Measurements from ENCODE around the gene PPP1R12A. TPM values are rescaled to one million over a fixed set of nuclear protein-coding genes. Genes with fewer than 3 reads are reported as not detected.

The PPP1R12A gene
- total and polyA plus RNA-seq, 8 donors: 6.1 to 31.7 (median 14.8) TPM

- DNase-seq (no peak), ATAC-seq (no peak), FAIRE-seq (no peak)
- Histone ChIP-seq H3K4me3 (no peak overlapping the region), H3K27ac (no peak overlapping the region), H3K9me3 (no peaks in the 10 kb centered on the region), H3K27me3 (no peaks in the 10 kb centered on the region), H3K4me1 (peaks cover 0 to 11% (median 4%) of the 10 kb centered on the region in 3 donors), H3K36me3 (no peaks in the 10 kb centered on the region)
- intact Hi-C loops (cut with DNase I): no loop called here
- TF ChIP-seq, protein P1, sequence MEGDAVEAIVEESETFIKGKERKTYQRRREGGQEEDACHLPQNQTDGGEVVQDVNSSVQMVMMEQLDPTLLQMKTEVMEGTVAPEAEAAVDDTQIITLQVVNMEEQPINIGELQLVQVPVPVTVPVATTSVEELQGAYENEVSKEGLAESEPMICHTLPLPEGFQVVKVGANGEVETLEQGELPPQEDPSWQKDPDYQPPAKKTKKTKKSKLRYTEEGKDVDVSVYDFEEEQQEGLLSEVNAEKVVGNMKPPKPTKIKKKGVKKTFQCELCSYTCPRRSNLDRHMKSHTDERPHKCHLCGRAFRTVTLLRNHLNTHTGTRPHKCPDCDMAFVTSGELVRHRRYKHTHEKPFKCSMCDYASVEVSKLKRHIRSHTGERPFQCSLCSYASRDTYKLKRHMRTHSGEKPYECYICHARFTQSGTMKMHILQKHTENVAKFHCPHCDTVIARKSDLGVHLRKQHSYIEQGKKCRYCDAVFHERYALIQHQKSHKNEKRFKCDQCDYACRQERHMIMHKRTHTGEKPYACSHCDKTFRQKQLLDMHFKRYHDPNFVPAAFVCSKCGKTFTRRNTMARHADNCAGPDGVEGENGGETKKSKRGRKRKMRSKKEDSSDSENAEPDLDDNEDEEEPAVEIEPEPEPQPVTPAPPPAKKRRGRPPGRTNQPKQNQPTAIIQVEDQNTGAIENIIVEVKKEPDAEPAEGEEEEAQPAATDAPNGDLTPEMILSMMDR (IDR thresholded peaks at IDR 0.05): no peak
Observed at GRCh38 chr12:79908366-79908765, 26.5 kb downstream of the PPP1R12A start.

DNA sequence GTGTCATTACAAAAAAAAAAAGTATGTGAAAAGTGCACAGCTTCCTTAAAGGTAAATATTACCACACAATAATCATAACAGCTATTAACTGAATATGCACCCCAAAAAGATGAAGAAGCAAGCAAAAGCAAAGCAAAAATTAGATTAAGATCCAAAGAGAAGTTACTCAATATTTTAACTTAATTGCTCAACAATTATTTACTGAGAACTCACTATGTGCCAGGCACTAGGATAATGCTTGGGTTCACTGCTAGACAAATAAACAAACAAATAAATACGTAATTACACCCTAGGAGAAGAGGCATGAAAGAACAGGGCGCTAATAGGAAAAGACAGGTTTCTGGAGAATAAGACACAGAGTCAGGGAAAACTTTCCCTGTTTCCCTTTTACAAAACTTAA is 33.4 kb downstream of the PPP1R12A start:
- intact Hi-C loops (cut with DNase I): no loop called here
- peaks cover 0 to 9% (median 0%) of the 10 kb centered on the region in 3 donors for H3K4me1 ChIP-seq
- ATAC-seq (no peak), FAIRE-seq (no peak), DNase-seq (no peak)
- H3K4me3 ChIP-seq: no peak overlapping the region
- no peaks in the 10 kb centered on the region for H3K9me3 ChIP-seq
- no peak overlapping the region for H3K27ac ChIP-seq
- H3K27me3 ChIP-seq: no peaks in the 10 kb centered on the region
- H3K36me3 ChIP-seq: no peaks in the 10 kb centered on the region
- WGBS, 2 donors: 77 to 81% methylated on average over 2 of the region's 2 CpGs
- TF ChIP-seq, protein P1 (IDR thresholded peaks at IDR 0.05): no peak

DNA sequence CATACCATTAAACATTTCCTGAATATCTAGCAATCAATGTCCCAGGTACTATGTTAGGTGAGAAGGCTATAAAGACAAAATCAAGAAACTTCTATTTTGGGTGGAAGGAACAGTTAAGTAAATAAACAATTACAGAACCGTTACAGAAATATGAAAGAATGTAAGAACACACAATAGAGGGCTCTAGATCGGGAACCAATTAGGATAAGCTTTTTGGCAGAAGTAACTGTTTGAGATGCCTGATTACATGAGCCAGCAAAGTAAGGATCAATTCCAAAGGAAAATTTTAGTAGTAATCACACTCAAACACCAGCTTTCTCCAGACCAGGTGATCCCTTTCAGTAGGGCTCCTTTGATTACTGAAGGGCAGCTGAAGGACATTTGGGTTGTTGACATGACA is 33.9 kb downstream of the PPP1R12A start:
- WGBS, 2 donors: 5% methylated on average over 2 of the region's 2 CpGs
- Histone ChIP-seq H3K9me3 (no peaks in the 10 kb centered on the region), H3K27me3 (no peaks in the 10 kb centered on the region), H3K27ac (no peak overlapping the region), H3K4me3 (no peak overlapping the region), H3K36me3 (no peaks in the 10 kb centered on the region), H3K4me1 (peaks cover 0 to 9% (median 3%) of the 10 kb centered on the region in 3 donors)
- DNase-seq (no peak), ATAC-seq (no peak), FAIRE-seq (no peak)
- TF ChIP-seq, protein P1 (IDR thresholded peaks at IDR 0.05): no peak
- intact Hi-C loops (cut with DNase I): no loop called here

- Histone ChIP-seq H3K4me3 (no peak overlapping the region), H3K36me3 (no peaks in the 10 kb centered on the region), H3K27me3 (no peaks in the 10 kb centered on the region), H3K27ac (no peak overlapping the region), H3K9me3 (no peaks in the 10 kb centered on the region), H3K4me1 (peaks cover 0 to 9% (median 5%) of the 10 kb centered on the region in 3 donors)
- TF ChIP-seq, protein P1 (IDR thresholded peaks at IDR 0.05): no peak
- DNase-seq (no peak), FAIRE-seq (no peak), ATAC-seq (no peak)
- intact Hi-C loops (cut with DNase I): no loop called here
- 52 to 53% methylated on average over 2 of the region's 2 CpGs for WGBS, 2 donors
Observed at GRCh38 chr12:79900199-79900598, 34.7 kb downstream of the PPP1R12A start.

GRCh38 chr12:79897617-79898016 is 37.3 kb downstream of the PPP1R12A start:
- no peak for DNase-seq
- Histone ChIP-seq H3K27me3 (no peaks in the 10 kb centered on the region), H3K36me3 (no peaks in the 10 kb centered on the region), H3K4me1 (peaks cover 0 to 9% (median 5%) of the 10 kb centered on the region in 3 donors), H3K4me3 (no peak overlapping the region), H3K9me3 (no peaks in the 10 kb centered on the region), H3K27ac (no peak overlapping the region)
- ATAC-seq: no peak
- intact Hi-C loops (cut with DNase I): no loop called here
- TF ChIP-seq, protein P1 (IDR thresholded peaks at IDR 0.05): no peak
- no peak for FAIRE-seq
- 92 to 93% methylated on average over 1 of the region's 1 CpG for WGBS, 2 donors
